ENCODE measurements around the gene CDCA7L.

Gene CDCA7L

GRCh38 chr7:21965291-21965690 lies 19.6 kb upstream of the CDCA7L start:
- no peak overlapping the region for H3K27ac Mint-ChIP-seq
- H3K4me1 Mint-ChIP-seq = no peaks in the 10 kb centered on the region
- no peaks in the 10 kb centered on the region for H3K36me3 Mint-ChIP-seq (ENCODE audit: low read depth)
- peaks cover 1% of the 10 kb centered on the region for H3K9me3 Mint-ChIP-seq
- H3K4me3 Mint-ChIP-seq = no peak overlapping the region
- no peak for TF ChIP-seq CTCF (IDR thresholded peaks at IDR 0.05; ENCODE audit: unreplicated experiment in 3 of 3)
- H3K27me3 Mint-ChIP-seq (ENCODE audit: low read depth) = peaks cover 9% of the 10 kb centered on the region

GRCh38 chr7:21962677-21963076 lies 17.0 kb upstream of the CDCA7L start:
- H3K9me3 Mint-ChIP-seq = peaks cover 5% of the 10 kb centered on the region
- no peak overlapping the region for H3K27ac Mint-ChIP-seq
- no peak overlapping the region for H3K4me3 Mint-ChIP-seq
- H3K36me3 Mint-ChIP-seq (ENCODE audit: low read depth) = no peaks in the 10 kb centered on the region
- peaks cover 5% of the 10 kb centered on the region for H3K27me3 Mint-ChIP-seq (ENCODE audit: low read depth)
- no peak for TF ChIP-seq CTCF (IDR thresholded peaks at IDR 0.05; ENCODE audit: unreplicated experiment in 3 of 3)
- H3K4me1 Mint-ChIP-seq = no peaks in the 10 kb centered on the region

- no peaks in the 10 kb centered on the region for H3K36me3 Mint-ChIP-seq (ENCODE audit: low read depth)
- peaks cover 5% of the 10 kb centered on the region for H3K27me3 Mint-ChIP-seq (ENCODE audit: low read depth)
- H3K9me3 Mint-ChIP-seq = peaks cover 7% of the 10 kb centered on the region
- no peaks in the 10 kb centered on the region for H3K4me1 Mint-ChIP-seq
- no peak overlapping the region for H3K27ac Mint-ChIP-seq
- no peak for TF ChIP-seq CTCF (IDR thresholded peaks at IDR 0.05; ENCODE audit: unreplicated experiment in 3 of 3)
- H3K4me3 Mint-ChIP-seq = no peak overlapping the region
These were observed 15.2 kb upstream of the CDCA7L start for GRCh38 chr7:21960922-21961321.

GRCh38 chr7:21959387-21959776 lies 13.7 kb upstream of the CDCA7L start:
- H3K27me3 Mint-ChIP-seq (ENCODE audit: low read depth) = peaks cover 8% of the 10 kb centered on the region
- no peak overlapping the region for H3K27ac Mint-ChIP-seq
- no peak for TF ChIP-seq CTCF (IDR thresholded peaks at IDR 0.05; ENCODE audit: unreplicated experiment in 3 of 3)
- no peaks in the 10 kb centered on the region for H3K4me1 Mint-ChIP-seq
- no peak overlapping the region for H3K4me3 Mint-ChIP-seq
- H3K36me3 Mint-ChIP-seq (ENCODE audit: low read depth) = no peaks in the 10 kb centered on the region
- peaks cover 7% of the 10 kb centered on the region for H3K9me3 Mint-ChIP-seq

GRCh38 chr7:21953781-21954180 lies 8.1 kb upstream of the CDCA7L start:
- no peaks in the 10 kb centered on the region for H3K36me3 Mint-ChIP-seq (ENCODE audit: low read depth)
- peaks cover 2% of the 10 kb centered on the region for H3K9me3 Mint-ChIP-seq
- no peak for TF ChIP-seq CTCF (IDR thresholded peaks at IDR 0.05; ENCODE audit: unreplicated experiment in 3 of 3)
- no peak overlapping the region for H3K4me3 Mint-ChIP-seq
- peak overlapping the region; percentile 7 to 55 (median 38) for H3K27ac Mint-ChIP-seq
- peaks cover 6% of the 10 kb centered on the region for H3K27me3 Mint-ChIP-seq (ENCODE audit: low read depth)
- peaks cover 20% of the 10 kb centered on the region for H3K4me1 Mint-ChIP-seq

- peak overlapping the region; percentile 3 to 63 (median 10) for H3K27ac Mint-ChIP-seq
- H3K9me3 Mint-ChIP-seq = no peaks in the 10 kb centered on the region
- peaks cover 24% of the 10 kb centered on the region for H3K4me1 Mint-ChIP-seq
- H3K36me3 Mint-ChIP-seq (ENCODE audit: low read depth) = no peaks in the 10 kb centered on the region
- H3K4me3 Mint-ChIP-seq = peak overlapping the region in 2 of 3 experiments; percentile 43 to 53
- TF ChIP-seq CTCF (IDR thresholded peaks at IDR 0.05; ENCODE audit: unreplicated experiment in 3 of 3) = no peak
- H3K27me3 Mint-ChIP-seq (ENCODE audit: low read depth) = peaks cover 4% of the 10 kb centered on the region
These were observed 3.3 kb upstream of the CDCA7L start for GRCh38 chr7:21948887-21949540.

Measured in nephron (organoid).